Fibroblast of lung (primary cell): ENCODE results near the gene TPT1.

Source experiments
- EZH2 ChIP-seq: IDR thresholded peaks from 2 replicates; pipeline ENCODE4 v1.5.1; 2012; ENCODE audit warnings: low read length, control low read depth, mild to moderate bottlenecking; ENCODE audit errors: missing control alignments
- TF ChIP-seq, protein P1 (sequence below), 2 donors: IDR thresholded peaks in 1 of 2; conservative IDR thresholded peaks in 1 of 2; 1 replicate in 1 of 2; 2 replicates in 1 of 2; pipeline ENCODE4 v1.5.1; 2011 to 2012; ENCODE audit warnings: low read length in 2 of 2, control low read depth in 1 of 2, inconsistent platforms in 1 of 2, low read depth in 1 of 2, mild to moderate bottlenecking in 1 of 2

DNA sequence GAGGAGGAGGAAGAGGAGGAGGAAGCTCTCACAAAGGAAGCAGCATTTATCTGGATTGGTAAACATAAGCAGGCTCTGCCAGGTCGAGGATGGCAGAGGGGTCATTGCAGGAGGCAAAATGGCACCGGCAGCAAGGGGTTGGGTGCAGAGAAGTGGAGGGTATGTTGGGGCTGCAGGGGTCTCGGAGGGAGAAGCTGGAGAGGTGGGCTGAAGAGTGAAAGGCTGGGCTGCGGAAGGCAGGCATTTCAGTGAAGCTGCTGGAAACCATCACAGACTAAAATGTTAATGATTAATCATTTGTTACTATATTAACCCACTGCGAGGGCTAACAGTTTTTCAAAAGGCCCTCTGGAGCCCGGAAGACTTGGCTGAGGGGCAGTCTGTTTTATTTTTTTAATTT lies 24.6 kb downstream of the TPT1 start:
- TF ChIP-seq, protein P1, sequence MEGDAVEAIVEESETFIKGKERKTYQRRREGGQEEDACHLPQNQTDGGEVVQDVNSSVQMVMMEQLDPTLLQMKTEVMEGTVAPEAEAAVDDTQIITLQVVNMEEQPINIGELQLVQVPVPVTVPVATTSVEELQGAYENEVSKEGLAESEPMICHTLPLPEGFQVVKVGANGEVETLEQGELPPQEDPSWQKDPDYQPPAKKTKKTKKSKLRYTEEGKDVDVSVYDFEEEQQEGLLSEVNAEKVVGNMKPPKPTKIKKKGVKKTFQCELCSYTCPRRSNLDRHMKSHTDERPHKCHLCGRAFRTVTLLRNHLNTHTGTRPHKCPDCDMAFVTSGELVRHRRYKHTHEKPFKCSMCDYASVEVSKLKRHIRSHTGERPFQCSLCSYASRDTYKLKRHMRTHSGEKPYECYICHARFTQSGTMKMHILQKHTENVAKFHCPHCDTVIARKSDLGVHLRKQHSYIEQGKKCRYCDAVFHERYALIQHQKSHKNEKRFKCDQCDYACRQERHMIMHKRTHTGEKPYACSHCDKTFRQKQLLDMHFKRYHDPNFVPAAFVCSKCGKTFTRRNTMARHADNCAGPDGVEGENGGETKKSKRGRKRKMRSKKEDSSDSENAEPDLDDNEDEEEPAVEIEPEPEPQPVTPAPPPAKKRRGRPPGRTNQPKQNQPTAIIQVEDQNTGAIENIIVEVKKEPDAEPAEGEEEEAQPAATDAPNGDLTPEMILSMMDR (conservative IDR thresholded peaks at IDR 0.05 in 1 of 2, IDR thresholded peaks at IDR 0.05 in 1 of 2; ENCODE audit: low read depth in 1 of 2, low read length in 2 of 2), result no peak
- TF ChIP-seq EZH2, result no peak
